T-helper 2 cell (primary cell): ENCODE results near the gene CLUH.

Experiments used
- DNase-seq, 5 experiments: peaks; one replicate each; pipeline versions ENCODE4 v3.0.0 to v3.0.0-alpha.2; 2012 to 2022

The CLUH gene

GRCh38 chr17:2718150-2718938 is 6.8 kb upstream of the CLUH start:
- DNase-seq: no peak

GRCh38 chr17:2716649-2717048 is 5.1 kb upstream of the CLUH start:
- no peak for DNase-seq

GRCh38 chr17:2713881-2714280 is 2.3 kb upstream of the CLUH start:
- DNase-seq: no peak

- no peak for DNase-seq
These were observed 908 bp upstream of the CLUH start for GRCh38 chr17:2712300-2713043.

GRCh38 chr17:2710803-2711607 is 559 bp downstream of the CLUH start:
- DNase-seq: peak in 2 of 5 experiments; percentile 27 to 68

- DNase-seq: peak in 1 of 5 experiments; percentile 25
These were observed 1.3 kb downstream of the CLUH start for GRCh38 chr17:2710071-2710802.

GRCh38 chr17:2709183-2709661 is 2.3 kb downstream of the CLUH start:
- DNase-seq: peak in 1 of 5 experiments; percentile 48

GRCh38 chr17:2708585-2709182 is 2.9 kb downstream of the CLUH start:
- DNase-seq: no peak

GRCh38 chr17:2707721-2708584 is 3.6 kb downstream of the CLUH start:
- DNase-seq: peak in 1 of 5 experiments; percentile 23

GRCh38 chr17:2706911-2707510 is 4.6 kb downstream of the CLUH start:
- no peak for DNase-seq

- DNase-seq: no peak
These were observed 5.4 kb downstream of the CLUH start for GRCh38 chr17:2705888-2706795.

GRCh38 chr17:2705263-2705662 is 6.3 kb downstream of the CLUH start:
- DNase-seq: no peak

GRCh38 chr17:2704890-2705248 is 6.7 kb downstream of the CLUH start:
- DNase-seq: no peak

- no peak for DNase-seq
These were observed 7.3 kb downstream of the CLUH start for GRCh38 chr17:2704031-2704889.

GRCh38 chr17:2703606-2704005 is 8.0 kb downstream of the CLUH start:
- DNase-seq: no peak

GRCh38 chr17:2703181-2703580 is 8.4 kb downstream of the CLUH start:
- no peak for DNase-seq

GRCh38 chr17:2701996-2702741 is 9.4 kb downstream of the CLUH start:
- no peak for DNase-seq
